ENCODE results near the gene PLEKHA1.

PLEKHA1 gene

GRCh38 chr10:122374237-122374858 lies at the start of gene PLEKHA1:
Gene PLEKHA1, plus strand, starts transcription at chr10:122374708. Its CDS starts 18,493 bp downstream, at chr10:122393201.
- peak; percentile 85 for DNase-seq

GRCh38 chr10:122325235-122325634 lies 49.3 kb upstream of the PLEKHA1 start:
- no peak for DNase-seq

GRCh38 chr10:122326385-122326784 lies 48.1 kb upstream of the PLEKHA1 start:
- DNase-seq: no peak

- no peak for DNase-seq
These were observed 47.7 kb upstream of the PLEKHA1 start for GRCh38 chr10:122326806-122327205.

DNA sequence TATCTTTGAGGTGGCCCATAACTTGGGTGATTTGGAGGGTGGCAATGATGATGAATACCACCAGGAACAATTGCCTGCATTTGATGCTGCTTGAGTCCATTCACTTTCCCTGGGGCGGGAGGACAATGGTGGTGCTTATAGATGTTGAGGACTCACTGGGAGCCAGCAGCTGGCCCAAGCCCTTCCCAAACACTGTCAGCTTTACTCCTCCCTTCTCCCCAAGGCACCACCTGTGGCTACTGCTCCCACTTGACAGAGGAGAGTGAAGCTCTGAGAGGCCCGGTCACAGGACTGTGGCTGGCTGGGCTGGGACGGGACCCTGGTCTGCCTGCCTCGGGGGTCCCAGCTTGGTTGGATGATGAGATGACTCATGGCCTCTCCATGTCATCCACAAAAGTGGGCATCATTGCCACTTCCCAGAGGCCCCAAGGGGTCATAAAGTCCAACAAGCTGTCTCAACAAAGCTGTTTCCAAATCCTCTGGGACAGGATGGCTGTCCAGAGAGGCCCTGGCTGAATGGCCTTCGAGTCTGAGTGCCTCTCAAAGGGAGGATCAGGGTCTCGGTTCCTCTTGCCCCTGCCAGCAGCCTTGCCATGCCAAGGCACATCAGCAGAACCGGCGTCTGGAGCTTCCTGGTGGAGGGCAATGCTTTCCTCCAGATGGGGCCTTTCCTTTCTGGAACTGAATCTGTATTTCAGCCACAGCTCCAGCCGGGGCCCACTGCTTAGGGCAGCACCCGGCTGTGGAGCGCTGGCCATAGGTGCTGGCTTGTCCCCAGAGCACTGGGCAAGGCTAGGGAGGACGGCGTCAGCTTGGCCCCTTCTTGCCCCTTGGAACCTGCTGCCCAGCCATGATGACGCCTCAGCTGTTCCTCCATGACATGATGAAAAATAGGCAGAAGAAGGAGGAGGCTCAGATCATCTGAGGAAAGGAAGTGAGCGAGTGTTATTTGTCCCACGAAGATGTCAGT lies 47.0 kb upstream of the PLEKHA1 start:
- DNase-seq: no peak

DNA sequence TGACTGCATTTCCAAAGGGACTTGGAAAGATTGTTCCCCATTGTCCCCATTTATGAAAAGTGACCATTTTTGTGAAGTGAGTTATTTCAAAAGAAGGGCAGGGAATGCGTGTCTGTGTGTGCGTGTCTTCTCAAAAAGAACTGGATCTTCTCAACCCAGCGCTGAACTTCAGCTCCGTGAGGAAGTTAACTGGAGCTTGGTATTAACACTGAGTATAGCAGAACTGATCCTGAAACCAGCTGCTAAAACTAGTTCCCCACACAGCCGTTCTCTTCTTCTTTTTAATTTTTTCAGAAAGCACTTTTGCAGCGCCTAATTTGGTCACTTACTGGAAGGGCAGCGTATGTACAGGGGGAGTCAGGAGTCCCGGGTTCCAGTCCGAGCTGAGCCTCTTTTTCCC lies 45.8 kb upstream of the PLEKHA1 start:
- DNase-seq: no peak

- no peak for DNase-seq
These were observed 45.1 kb upstream of the PLEKHA1 start for GRCh38 chr10:122329416-122329815.

DNA sequence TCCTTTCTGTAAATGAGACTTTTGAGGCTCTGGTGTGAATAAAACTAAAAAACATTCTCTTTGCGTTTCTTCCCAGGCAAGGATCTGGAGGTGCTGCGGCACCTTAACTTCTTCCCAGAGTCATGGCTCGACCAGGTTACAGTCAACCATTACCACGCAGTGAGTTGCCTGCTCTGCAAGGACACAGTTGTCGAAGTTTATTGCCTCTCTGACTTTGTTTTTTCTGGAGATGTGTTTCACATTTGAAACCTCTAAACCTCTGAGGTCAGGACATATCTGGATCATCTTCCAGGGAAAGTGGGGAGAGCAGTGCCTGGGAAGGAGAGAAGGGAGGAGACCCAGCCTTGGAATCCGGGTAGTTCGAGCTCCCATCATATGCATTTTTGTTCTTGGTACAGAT lies 43.4 kb upstream of the PLEKHA1 start:
- no peak for DNase-seq

DNA sequence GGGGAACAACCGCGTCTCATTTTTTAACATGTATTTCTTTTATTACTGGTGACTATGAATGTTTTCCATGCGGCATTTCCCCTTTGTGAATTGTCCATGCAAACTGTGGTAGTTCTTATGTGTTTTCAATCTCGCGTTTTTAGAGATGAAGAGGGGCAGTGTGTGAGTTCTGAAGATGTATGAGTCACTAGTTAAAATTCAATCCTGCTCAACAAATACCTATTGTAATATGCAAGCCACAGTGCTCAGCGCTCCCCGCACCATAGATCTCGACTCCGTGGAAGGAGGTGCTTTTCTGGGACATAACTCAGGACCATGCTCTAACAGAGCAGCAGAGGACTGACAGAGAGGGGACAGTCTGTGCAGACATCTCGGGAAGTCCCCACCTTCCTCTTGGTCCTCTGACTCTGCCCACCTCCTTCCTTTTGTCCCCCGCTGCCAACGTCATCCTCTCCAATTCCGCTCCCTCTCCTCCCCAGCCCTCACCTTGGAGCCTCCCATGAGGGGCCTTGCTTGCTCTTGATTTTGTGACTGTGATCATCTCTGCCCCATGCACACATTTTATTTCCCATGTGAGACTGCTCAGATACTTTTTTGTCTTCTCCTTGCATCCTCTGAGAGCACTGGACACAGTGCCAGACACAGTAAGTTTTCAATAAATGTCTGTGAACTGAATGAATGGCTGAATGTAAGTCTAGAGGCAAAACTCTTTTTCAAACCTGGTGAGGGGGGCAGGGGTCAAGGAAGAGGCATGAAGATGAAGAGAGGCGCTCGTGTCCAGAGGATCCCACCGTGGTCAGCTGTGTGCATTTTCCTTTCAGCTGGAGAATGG lies 42.7 kb upstream of the PLEKHA1 start:
- DNase-seq: no peak

DNA sequence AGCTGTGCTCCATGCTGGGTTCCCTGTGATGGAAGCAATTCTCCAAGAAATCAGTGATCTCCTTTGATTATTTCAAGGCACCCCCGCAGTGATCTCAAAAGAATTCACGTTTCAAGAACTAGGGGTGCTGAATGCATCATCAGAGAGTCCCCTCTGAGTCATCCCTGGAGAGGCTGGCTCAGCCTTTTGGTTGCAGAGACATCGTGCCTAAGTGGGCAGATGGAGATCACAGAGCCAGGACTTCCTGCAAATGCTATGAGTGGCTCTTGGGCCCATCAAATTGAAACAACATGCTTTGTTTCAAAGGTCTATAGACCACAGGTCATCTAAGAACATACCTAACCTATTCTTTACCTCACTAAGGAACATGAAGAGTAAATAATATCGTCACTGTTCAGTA lies 41.5 kb upstream of the PLEKHA1 start:
- no peak for DNase-seq

DNA sequence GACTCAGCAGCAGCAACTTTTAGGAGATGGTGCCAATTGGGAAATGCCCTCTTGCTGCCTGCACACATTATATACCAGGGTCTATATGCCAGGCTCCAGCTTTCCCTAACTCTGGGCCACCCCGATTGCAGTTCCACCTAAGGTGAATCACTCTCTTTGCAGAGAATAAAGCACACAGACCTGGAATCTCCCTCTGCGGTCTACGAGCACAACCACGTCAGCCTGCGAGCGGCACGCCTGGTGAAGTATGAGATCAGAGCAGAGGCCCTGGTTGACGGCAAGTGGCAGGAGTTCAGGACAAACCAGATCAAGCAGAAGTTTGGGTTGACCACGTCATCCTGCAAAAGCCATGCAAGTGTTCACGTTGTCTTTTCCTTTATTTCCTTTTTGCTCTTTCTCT lies 38.2 kb upstream of the PLEKHA1 start:
- no peak for DNase-seq

DNA sequence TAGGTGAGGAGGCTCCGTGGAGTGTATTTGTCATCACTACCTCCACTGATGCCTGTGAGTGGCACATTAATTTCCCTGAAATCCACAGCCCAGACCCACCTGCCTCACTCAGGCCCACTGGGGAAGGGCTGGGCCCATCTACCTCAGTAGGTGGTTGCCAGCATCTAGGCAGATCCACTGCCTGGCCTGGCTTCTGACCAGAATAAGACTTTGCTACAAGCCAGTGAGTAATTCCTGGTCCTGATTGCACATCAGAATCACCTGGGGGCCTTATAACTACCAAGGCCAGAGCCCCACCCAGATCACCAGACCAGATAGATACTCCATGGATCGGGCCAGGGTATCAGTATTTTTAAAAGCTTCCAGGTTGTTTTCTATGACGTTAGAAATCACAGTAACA lies 37.5 kb upstream of the PLEKHA1 start:
- DNase-seq: no peak

GRCh38 chr10:122338609-122339441 lies 35.7 kb upstream of the PLEKHA1 start:
- DNase-seq: no peak

- DNase-seq: no peak
These were observed 33.2 kb upstream of the PLEKHA1 start for GRCh38 chr10:122341141-122341810.

DNA sequence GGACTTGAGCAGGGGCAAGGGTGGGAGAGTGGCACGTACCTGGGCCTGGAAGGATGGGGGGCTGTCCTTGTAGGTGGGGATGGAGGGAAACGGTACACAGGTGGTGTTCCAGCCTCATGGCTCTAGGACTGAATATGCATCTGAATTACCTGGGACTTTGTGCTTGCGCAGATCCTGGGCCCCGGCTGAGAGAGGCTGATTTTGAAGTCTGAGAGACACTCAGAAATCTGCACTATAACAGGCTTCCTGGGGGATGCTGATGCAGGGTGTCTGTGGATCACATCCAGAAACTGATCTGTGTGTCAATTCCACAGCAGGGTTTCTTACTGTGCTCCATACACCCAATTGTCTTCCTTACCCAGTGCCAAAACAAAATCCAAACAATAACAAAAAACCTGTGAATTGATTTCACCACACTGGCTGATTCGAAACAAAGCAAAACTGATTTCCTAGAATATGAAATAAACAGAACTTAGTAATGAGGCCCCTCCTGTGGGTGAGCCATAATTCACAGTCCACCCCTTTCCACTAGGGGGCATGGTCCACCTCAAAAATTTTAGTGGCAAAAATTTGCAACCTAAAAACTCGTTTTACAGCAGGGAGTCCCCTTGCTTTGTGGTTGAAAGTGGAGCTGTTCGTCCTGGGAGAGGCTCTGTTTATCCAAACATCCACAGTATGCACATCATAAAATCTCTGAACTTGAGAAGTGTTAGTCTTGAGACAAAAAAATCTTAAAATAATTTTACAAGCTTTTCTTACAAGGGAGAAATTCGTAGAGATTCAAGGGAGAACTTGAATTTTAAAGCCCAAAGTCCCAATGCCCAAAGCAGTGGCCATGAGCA lies 32.0 kb upstream of the PLEKHA1 start:
- no peak for DNase-seq

- DNase-seq: no peak
These were observed 31.2 kb upstream of the PLEKHA1 start for GRCh38 chr10:122343135-122343800.

GRCh38 chr10:122343936-122344335 lies 30.6 kb upstream of the PLEKHA1 start:
- DNase-seq: no peak

GRCh38 chr10:122344741-122345258 lies 29.7 kb upstream of the PLEKHA1 start:
- no peak for DNase-seq

DNA sequence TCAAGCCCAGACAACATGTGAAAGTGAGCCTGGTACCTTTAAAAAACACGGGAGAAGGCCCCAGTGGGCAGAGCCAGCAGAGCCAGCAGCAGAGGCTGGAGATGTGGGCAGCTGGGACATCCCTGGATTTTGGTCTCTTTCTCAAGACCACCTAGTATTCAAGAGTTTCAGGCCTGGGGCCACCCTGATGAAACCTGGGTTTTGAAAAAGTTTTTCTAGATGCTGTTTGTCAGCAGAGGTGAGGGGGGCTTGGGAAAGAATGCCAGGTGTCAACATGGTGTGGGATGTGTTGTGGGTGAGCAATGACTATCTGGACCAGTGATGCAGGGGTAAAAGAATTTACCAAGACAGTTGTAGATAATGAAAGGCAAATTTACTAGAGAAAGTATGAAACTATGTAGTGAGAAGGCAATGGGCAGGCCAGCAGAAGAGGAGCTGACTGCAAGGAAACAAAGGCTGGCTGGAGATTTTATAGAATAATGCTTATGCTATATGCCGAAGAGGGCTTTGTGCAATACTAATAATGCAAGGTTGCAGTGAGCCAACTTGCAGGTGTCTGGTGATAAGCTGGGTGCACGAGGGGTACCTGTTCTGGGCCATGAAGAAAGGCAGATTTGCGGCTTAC lies 28.1 kb upstream of the PLEKHA1 start:
- DNase-seq: no peak
